ENCODE results near the gene CLDN6. TPM values are rescaled to one million over a fixed set of nuclear protein-coding genes. Genes with fewer than 3 reads are reported as not detected.
A peak's percentile ranks its signal among the peaks of the same experiment; 100 is the strongest.

CLDN6 gene
- total RNA-seq, 1 donor, result under 0.01 TPM

DNA sequence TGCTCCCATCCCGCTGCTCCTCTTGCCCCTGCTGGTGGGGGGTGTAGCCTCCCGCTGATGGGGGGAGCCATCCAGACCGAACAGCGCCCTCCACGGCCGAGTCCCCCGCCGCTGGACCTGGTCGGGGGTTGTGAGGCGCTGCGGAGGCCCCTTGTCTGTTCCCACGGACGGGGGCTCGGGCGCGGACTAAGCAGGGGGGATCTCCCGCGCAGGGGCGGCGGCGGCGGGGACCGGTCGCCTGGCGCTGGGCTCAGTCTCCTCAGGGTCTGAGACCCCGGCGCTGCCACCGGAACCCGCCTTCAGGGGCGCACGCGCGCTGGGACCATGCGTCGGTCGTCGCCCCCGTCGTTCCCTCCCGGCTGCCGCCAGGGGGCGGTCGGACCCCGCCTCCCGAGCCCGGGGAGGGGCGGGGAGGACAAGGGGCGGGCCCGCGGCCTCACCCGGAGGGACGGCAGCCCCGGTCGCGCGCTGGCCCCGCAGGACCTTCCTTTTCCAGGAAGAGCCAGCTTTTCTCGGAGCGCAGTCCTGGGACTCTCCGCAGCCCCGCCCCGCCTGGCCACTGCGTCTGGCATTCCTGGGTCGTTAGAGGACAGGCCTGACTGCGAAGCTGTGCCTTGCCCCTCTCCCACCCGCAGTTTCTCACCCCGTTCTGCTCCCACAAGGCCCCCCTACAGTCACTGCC, 41.2 kb upstream of the CLDN6 start:
- no peaks in the 10 kb centered on the region for H3K4me1 ChIP-seq (ENCODE audit: insufficient read depth, low read length)
- H3K4me2 ChIP-seq (ENCODE audit: insufficient read depth, low read length), result peak overlapping the region; percentile 90
- no peaks in the 10 kb centered on the region for H3K9me3 ChIP-seq (ENCODE audit: low read depth, low read length)
- H3K4me3 ChIP-seq (ENCODE audit: insufficient read depth, low read length), result peak overlapping the region; percentile 90
- TF ChIP-seq, protein P1, sequence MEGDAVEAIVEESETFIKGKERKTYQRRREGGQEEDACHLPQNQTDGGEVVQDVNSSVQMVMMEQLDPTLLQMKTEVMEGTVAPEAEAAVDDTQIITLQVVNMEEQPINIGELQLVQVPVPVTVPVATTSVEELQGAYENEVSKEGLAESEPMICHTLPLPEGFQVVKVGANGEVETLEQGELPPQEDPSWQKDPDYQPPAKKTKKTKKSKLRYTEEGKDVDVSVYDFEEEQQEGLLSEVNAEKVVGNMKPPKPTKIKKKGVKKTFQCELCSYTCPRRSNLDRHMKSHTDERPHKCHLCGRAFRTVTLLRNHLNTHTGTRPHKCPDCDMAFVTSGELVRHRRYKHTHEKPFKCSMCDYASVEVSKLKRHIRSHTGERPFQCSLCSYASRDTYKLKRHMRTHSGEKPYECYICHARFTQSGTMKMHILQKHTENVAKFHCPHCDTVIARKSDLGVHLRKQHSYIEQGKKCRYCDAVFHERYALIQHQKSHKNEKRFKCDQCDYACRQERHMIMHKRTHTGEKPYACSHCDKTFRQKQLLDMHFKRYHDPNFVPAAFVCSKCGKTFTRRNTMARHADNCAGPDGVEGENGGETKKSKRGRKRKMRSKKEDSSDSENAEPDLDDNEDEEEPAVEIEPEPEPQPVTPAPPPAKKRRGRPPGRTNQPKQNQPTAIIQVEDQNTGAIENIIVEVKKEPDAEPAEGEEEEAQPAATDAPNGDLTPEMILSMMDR (IDR thresholded peaks at IDR 0.05; ENCODE audit: extremely low read depth, low read depth, low read length), result peak; percentile 65
- peak; percentile 100 for DNase-seq (ENCODE audit: insufficient read length, low spot score, missing footprints)
- peak overlapping the region; percentile 48 for H3K27ac ChIP-seq (ENCODE audit: low read depth, low read length)
- H4K20me1 ChIP-seq (ENCODE audit: insufficient read depth, low read length), result no peaks in the 10 kb centered on the region
- peaks cover 3% of the 10 kb centered on the region for H3K27me3 ChIP-seq (ENCODE audit: insufficient read depth, low read length)
- no peaks in the 10 kb centered on the region for H3K36me3 ChIP-seq (ENCODE audit: insufficient read depth, low read length)
- H3K79me2 ChIP-seq (ENCODE audit: insufficient read depth, low read length), result no peaks in the 10 kb centered on the region
- H2AFZ ChIP-seq (ENCODE audit: low read length), result peak overlapping the region; percentile 93

DNA sequence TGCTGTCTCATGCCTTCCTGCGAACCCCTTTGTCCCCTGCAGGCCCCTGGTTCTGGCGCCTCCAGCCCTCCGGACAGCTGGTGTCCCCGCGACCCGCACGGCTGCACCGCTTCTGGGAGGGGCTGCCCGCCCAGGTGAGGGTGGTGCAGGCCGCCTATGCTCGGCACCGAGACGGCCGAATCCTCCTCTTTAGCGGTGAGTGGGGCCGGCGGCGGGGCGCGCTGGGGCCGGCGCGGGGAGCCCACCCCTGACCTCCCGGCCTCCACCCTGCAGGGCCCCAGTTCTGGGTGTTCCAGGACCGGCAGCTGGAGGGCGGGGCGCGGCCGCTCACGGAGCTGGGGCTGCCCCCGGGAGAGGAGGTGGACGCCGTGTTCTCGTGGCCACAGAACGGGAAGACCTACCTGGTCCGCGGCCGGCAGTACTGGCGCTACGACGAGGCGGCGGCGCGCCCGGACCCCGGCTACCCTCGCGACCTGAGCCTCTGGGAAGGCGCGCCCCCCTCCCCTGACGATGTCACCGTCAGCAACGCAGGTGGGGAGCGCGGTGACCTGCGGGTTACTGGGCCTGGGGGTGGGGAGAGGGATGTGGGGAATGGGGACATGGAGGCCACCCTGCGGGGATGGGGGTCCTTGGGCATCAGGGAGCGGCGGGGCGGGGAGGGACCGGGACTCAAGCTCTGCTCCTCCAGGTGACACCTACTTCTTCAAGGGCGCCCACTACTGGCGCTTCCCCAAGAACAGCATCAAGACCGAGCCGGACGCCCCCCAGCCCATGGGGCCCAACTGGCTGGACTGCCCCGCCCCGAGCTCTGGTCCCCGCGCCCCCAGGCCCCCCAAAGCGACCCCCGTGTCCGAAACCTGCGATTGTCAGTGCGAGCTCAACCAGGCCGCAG, 40.4 kb upstream of the CLDN6 start:
- peak overlapping the region; percentile 85 for H2AFZ ChIP-seq (ENCODE audit: low read length)

DNA sequence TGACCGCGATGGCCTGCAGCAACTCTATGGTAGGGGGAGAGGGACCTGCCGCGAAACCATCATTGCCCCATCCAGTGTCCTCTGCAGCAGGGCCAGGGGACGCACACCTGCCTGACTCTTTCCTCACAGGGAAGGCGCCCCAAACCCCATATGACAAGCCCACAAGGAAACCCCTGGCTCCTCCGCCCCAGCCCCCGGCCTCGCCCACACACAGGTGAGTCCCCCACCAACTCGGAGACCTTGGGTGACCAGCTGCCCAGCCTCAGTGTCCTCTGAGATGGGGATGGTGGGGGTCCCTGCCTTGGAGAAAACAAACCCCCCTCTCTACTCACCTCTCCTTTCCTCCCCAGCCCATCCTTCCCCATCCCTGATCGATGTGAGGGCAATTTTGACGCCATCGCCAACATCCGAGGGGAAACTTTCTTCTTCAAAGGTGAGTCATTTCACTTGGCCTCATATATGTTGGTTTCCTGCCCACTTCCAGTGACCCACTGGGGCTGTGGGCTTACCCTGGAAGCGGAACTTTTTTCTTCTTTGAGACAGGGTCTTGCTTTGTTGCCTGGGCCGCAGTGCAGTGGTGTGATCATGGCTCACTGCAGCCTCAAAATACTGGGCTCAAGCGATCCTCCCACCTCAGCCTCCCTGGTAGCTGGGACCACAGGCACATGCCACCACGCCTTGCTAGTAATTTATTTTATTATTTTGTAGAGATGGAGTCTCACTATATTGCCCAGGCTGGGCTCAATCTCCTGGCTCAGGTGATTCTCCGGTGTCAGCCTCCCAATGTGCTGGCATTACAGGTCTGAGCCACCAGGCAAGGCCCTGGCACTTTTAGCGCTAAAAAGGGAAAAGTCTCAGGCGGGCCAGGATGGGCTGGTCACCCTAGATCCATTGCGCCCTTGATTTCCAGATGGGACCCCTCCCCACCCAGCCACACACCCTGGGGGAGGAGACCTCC, 39.5 kb upstream of the CLDN6 start:
- Histone ChIP-seq H3K36me3 (ENCODE audit: insufficient read depth, low read length) (no peaks in the 10 kb centered on the region), H3K9me3 (ENCODE audit: low read depth, low read length) (no peaks in the 10 kb centered on the region), H3K4me3 (ENCODE audit: insufficient read depth, low read length) (no peak overlapping the region), H3K4me2 (ENCODE audit: insufficient read depth, low read length) (no peak overlapping the region), H3K79me2 (ENCODE audit: insufficient read depth, low read length) (no peaks in the 10 kb centered on the region), H3K4me1 (ENCODE audit: insufficient read depth, low read length) (no peaks in the 10 kb centered on the region), H3K27ac (ENCODE audit: low read depth, low read length) (no peak overlapping the region), H4K20me1 (ENCODE audit: insufficient read depth, low read length) (no peaks in the 10 kb centered on the region), H3K27me3 (ENCODE audit: insufficient read depth, low read length) (peaks cover 3% of the 10 kb centered on the region), H2AFZ (ENCODE audit: low read length) (no peak overlapping the region)
- TF ChIP-seq, protein P1 (IDR thresholded peaks at IDR 0.05; ENCODE audit: extremely low read depth, low read depth, low read length), result no peak
- no peak for DNase-seq (ENCODE audit: insufficient read length, low spot score, missing footprints)

More for the DNA sequence above, 40.4 kb upstream of the CLDN6 start:
- Histone ChIP-seq H3K4me2 (ENCODE audit: insufficient read depth, low read length) (peak overlapping the region; percentile 90), H3K4me3 (ENCODE audit: insufficient read depth, low read length) (peak overlapping the region; percentile 90), H3K9me3 (ENCODE audit: low read depth, low read length) (no peaks in the 10 kb centered on the region), H3K79me2 (ENCODE audit: insufficient read depth, low read length) (no peaks in the 10 kb centered on the region), H3K27me3 (ENCODE audit: insufficient read depth, low read length) (peaks cover 3% of the 10 kb centered on the region), H3K36me3 (ENCODE audit: insufficient read depth, low read length) (no peaks in the 10 kb centered on the region), H3K27ac (ENCODE audit: low read depth, low read length) (peak overlapping the region; percentile 48), H4K20me1 (ENCODE audit: insufficient read depth, low read length) (no peaks in the 10 kb centered on the region), H3K4me1 (ENCODE audit: insufficient read depth, low read length) (no peaks in the 10 kb centered on the region)
- TF ChIP-seq, protein P1 (IDR thresholded peaks at IDR 0.05; ENCODE audit: extremely low read depth, low read depth, low read length), result no peak
- DNase-seq (ENCODE audit: insufficient read length, low spot score, missing footprints), result peak; percentile 90
